HepG2 (cell line): ENCODE results near the gene CDK12. TPM values are rescaled to one million over a fixed set of nuclear protein-coding genes. Genes with fewer than 3 reads are reported as not detected.

Experiments used
- ERF ChIP-seq: IDR thresholded peaks from 2 replicates; pipeline ENCODE4 v1.6.1; 2018; ENCODE audit warnings: missing biosample characterization, missing genetic modification reagents
- IRX3 ChIP-seq: sonication (generic); formaldehyde crosslinking; IDR thresholded peaks from 2 replicates; pipeline ENCODE4 v1.8.1; 2023; ENCODE audit warnings: mild to moderate bottlenecking, low read depth, missing genetic modification reagents, borderline replicate concordance
- JUND ChIP-seq: sonication (generic); formaldehyde crosslinking; IDR thresholded peaks from 2 replicates; pipeline ENCODE4 v1.8.0; 2022; ENCODE audit warnings: mild to moderate bottlenecking, missing genetic modification reagents
- LBX2 ChIP-seq: sonication (generic); formaldehyde crosslinking; IDR thresholded peaks from 2 replicates; pipeline ENCODE4 v1.5.0; 2020; ENCODE audit warnings: missing genetic modification reagents, mild to moderate bottlenecking, borderline replicate concordance
- NFE2 ChIP-seq: sonication (generic); formaldehyde crosslinking; IDR thresholded peaks from 2 replicates; pipeline ENCODE4 v1.4.0; 2020; ENCODE audit warnings: missing genetic modification reagents
- NPAS2 ChIP-seq: sonication (generic); formaldehyde crosslinking; IDR thresholded peaks from 2 replicates; pipeline ENCODE4 v1.8.0; 2022; ENCODE audit warnings: mild to moderate bottlenecking, missing genetic modification reagents, borderline replicate concordance
- PATZ1 ChIP-seq: sonication (generic); formaldehyde crosslinking; IDR thresholded peaks from 2 replicates; pipeline ENCODE4 v1.4.0; 2020; ENCODE audit warnings: missing genetic modification reagents
- SATB2 ChIP-seq: sonication (generic); formaldehyde crosslinking; IDR thresholded peaks from 2 replicates; pipeline ENCODE4 v1.5.0; 2020; ENCODE audit warnings: missing genetic modification reagents
- TFE3 ChIP-seq: IDR thresholded peaks from 2 replicates; pipeline ENCODE4 v1.6.1; 2016
- ZNF275 ChIP-seq: sonication (generic); formaldehyde crosslinking; IDR thresholded peaks from 2 replicates; pipeline ENCODE4 v1.8.0; 2022; ENCODE audit warnings: missing genetic modification reagents, mild to moderate bottlenecking, inconsistent platforms, borderline replicate concordance
- ZNF317 ChIP-seq: sonication (generic); formaldehyde crosslinking; IDR thresholded peaks from 2 replicates; pipeline ENCODE4 v1.5.0; 2020; ENCODE audit warnings: mild to moderate bottlenecking, missing genetic modification reagents
- ZNF44 ChIP-seq: sonication (generic); formaldehyde crosslinking; IDR thresholded peaks from 2 replicates; pipeline ENCODE4 v1.5.1; 2020; ENCODE audit warnings: mild to moderate bottlenecking, missing genetic modification reagents
- ZNF510 ChIP-seq: sonication (generic); formaldehyde crosslinking; IDR thresholded peaks from 2 replicates; pipeline ENCODE4 v1.4.0; 2020; ENCODE audit warnings: low read depth, mild to moderate bottlenecking, missing genetic modification reagents
- ZNF674 ChIP-seq: sonication (generic); formaldehyde crosslinking; IDR thresholded peaks from 2 replicates; pipeline ENCODE4 v1.5.0; 2020; ENCODE audit warnings: low read depth, mild to moderate bottlenecking, missing genetic modification reagents
- polyA plus RNA-seq, 8 experiments: library from polyadenylated mRNA; depleted of rRNA in 3 of 8; stranded (reverse) in 7 of 8; unstranded in 1 of 8; fragments of >200 nt; fragmentation: Illumina TruSeq in 4 of 8; extraction: Trizol in 4 of 8; gene quantifications; 2 replicates each; pipeline versions ENCODE4 v1.2.1 to v1.2.3, GENCODE V29; 2011 to 2016; ENCODE audit warnings: low read depth in 4 of 8, missing spikeins in 1 of 8, mixed read lengths in 1 of 8; ENCODE audit not compliant: insufficient read depth in 1 of 8
- total RNA-seq, 5 experiments: library from RNA; depleted of rRNA; stranded (reverse); fragments of >200 nt; fragmentation: Illumina TruSeq; extraction: Trizol; gene quantifications; 2 replicates each; pipeline ENCODE4 v1.2.3, GENCODE V29; 2016; ENCODE audit warnings: low read depth in 1 of 5
- TF ChIP-seq, protein P1 (sequence below): sonication (generic); formaldehyde crosslinking; IDR thresholded peaks from 2 replicates; pipeline ENCODE4 v1.8.0; 2022; ENCODE audit warnings: low read depth, missing genetic modification reagents
- TF ChIP-seq, protein P2 (sequence below): sonication (generic); formaldehyde crosslinking; IDR thresholded peaks from 2 replicates; pipeline ENCODE4 v1.4.0; 2020; ENCODE audit warnings: missing genetic modification reagents
- TF ChIP-seq, protein P3 (sequence below): sonication (generic); formaldehyde crosslinking; IDR thresholded peaks from 2 replicates; pipeline ENCODE4 v1.4.0; 2020; ENCODE audit warnings: low read depth, missing genetic modification reagents

CDK12 gene
- total and polyA plus RNA-seq, 2 of the 13 experiments (the other 11 are each of a cell fraction or from before 2014, with no cell fraction given): 24.0 to 88.6 TPM

- TF ChIP-seq SATB2 (no peak), IRX3 (CRISPR knock-in tag) (no peak), LBX2 (CRISPR knock-in tag) (no peak), ZNF674 (CRISPR knock-in tag) (no peak), ZNF44 (no peak), NPAS2 (no peak), NFE2 (no peak), JUND (CRISPR knock-in tag) (peak; percentile 82; the same call in 1 of the 2 replicates), PATZ1 (0 out of 2 replicates have a peak, but pooled peaks have one; percentile 13), TFE3 (CRISPR knock-in tag) (no peak), ZNF510 (CRISPR knock-in tag) (no peak), ERF (CRISPR knock-in tag) (0 out of 2 replicates have a peak, but pooled peaks have one; percentile 21), ZNF317 (no peak), ZNF275 (0 out of 2 replicates have a peak, but pooled peaks have one; percentile 11)
- TF ChIP-seq, protein P1, sequence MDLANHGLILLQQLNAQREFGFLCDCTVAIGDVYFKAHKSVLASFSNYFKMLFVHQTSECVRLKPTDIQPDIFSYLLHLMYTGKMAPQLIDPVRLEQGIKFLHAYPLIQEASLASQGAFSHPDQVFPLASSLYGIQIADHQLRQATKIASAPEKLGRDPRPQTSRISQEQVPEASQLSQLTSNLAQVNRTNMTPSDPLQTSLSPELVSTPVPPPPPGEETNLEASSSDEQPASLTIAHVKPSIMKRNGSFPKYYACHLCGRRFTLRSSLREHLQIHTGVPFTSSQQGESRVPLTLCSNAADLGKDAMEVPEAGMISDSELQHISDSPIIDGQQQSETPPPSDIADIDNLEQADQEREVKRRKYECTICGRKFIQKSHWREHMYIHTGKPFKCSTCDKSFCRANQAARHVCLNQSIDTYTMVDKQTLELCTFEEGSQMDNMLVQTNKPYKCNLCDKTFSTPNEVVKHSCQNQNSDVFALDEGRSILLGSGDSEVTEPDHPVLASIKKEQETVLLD: no peak
- TF ChIP-seq, protein P2, sequence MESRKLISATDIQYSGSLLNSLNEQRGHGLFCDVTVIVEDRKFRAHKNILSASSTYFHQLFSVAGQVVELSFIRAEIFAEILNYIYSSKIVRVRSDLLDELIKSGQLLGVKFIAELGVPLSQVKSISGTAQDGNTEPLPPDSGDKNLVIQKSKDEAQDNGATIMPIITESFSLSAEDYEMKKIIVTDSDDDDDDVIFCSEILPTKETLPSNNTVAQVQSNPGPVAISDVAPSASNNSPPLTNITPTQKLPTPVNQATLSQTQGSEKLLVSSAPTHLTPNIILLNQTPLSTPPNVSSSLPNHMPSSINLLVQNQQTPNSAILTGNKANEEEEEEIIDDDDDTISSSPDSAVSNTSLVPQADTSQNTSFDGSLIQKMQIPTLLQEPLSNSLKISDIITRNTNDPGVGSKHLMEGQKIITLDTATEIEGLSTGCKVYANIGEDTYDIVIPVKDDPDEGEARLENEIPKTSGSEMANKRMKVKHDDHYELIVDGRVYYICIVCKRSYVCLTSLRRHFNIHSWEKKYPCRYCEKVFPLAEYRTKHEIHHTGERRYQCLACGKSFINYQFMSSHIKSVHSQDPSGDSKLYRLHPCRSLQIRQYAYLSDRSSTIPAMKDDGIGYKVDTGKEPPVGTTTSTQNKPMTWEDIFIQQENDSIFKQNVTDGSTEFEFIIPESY (CRISPR knock-in tag): no peak
- TF ChIP-seq, protein P3, sequence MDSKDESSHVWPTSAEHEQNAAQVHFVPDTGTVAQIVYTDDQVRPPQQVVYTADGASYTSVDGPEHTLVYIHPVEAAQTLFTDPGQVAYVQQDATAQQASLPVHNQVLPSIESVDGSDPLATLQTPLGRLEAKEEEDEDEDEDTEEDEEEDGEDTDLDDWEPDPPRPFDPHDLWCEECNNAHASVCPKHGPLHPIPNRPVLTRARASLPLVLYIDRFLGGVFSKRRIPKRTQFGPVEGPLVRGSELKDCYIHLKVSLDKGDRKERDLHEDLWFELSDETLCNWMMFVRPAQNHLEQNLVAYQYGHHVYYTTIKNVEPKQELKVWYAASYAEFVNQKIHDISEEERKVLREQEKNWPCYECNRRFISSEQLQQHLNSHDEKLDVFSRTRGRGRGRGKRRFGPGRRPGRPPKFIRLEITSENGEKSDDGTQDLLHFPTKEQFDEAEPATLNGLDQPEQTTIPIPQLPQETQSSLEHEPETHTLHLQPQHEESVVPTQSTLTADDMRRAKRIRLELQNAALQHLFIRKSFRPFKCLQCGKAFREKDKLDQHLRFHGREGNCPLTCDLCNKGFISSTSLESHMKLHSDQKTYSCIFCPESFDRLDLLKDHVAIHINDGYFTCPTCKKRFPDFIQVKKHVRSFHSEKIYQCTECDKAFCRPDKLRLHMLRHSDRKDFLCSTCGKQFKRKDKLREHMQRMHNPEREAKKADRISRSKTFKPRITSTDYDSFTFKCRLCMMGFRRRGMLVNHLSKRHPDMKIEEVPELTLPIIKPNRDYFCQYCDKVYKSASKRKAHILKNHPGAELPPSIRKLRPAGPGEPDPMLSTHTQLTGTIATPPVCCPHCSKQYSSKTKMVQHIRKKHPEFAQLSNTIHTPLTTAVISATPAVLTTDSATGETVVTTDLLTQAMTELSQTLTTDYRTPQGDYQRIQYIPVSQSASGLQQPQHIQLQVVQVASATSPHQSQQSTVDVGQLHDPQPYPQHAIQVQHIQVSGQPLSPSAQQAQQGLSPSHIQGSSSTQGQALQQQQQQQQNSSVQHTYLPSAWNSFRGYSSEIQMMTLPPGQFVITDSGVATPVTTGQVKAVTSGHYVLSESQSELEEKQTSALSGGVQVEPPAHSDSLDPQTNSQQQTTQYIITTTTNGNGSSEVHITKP (CRISPR knock-in tag): no peak
These were observed 11.2 kb upstream of the CDK12 start (continued) for GRCh38 chr17:39450051-39450450.
